PFSK-1 (cell line): ENCODE results near the gene DCC.

Source experiments
- FOXP2 ChIP-seq: optimal IDR thresholded peaks from 2 replicates; pipeline ENCODE3; 2011; ENCODE audit warnings: borderline replicate concordance, control low read depth, inconsistent platforms; ENCODE audit not compliant: insufficient read depth; ENCODE audit errors: extremely low read length, extremely low read depth
- POLR2AphosphoS5 ChIP-seq: IDR thresholded peaks from 2 replicates; pipeline ENCODE4 v1.6.1; 2012; ENCODE audit warnings: low read depth, mild to moderate bottlenecking, control low read depth, low read length, moderate library complexity
- SIN3A ChIP-seq: IDR thresholded peaks from 2 replicates; pipeline ENCODE4 v1.6.1; 2012; ENCODE audit warnings: mild to moderate bottlenecking, low read length, moderate library complexity, borderline replicate concordance; ENCODE audit not compliant: insufficient read depth
- TAF1 ChIP-seq: IDR thresholded peaks from 2 replicates; pipeline ENCODE4 v1.6.1; 2012; ENCODE audit warnings: low read length, control low read depth, borderline replicate concordance; ENCODE audit not compliant: insufficient read depth
- TF ChIP-seq, protein P1 (sequence below), 2 experiments: IDR thresholded peaks; 2 replicates each; pipeline versions ENCODE4 v1.6.1 to v1.8.0; 2011 to 2012; ENCODE audit warnings: low read depth in 2 of 2, low read length in 2 of 2, control low read depth in 1 of 2, inconsistent platforms in 1 of 2, mild to moderate bottlenecking in 1 of 2, moderate library complexity in 1 of 2; ENCODE audit not compliant: insufficient read depth in 1 of 2

DCC gene

DNA sequence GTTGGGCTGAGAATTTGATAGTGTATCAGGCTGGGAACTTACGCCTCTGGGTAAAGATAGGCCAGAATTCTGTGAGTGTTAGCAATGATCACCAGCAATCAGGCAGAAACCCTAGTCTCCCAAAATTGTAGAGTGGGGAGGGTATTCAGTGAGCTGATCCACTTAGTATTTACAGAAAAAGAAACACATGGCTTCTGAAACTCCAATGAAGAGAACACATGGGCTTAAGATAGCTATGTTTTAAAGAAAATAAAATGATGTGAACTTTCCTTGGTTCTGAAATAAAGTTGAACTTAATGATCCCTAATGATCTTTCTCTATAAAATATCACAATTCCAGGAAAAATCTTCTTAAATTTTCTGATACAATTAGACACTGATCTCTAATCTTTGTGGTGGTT lies 472.8 kb downstream of the DCC start:
- TF ChIP-seq, protein P1, sequence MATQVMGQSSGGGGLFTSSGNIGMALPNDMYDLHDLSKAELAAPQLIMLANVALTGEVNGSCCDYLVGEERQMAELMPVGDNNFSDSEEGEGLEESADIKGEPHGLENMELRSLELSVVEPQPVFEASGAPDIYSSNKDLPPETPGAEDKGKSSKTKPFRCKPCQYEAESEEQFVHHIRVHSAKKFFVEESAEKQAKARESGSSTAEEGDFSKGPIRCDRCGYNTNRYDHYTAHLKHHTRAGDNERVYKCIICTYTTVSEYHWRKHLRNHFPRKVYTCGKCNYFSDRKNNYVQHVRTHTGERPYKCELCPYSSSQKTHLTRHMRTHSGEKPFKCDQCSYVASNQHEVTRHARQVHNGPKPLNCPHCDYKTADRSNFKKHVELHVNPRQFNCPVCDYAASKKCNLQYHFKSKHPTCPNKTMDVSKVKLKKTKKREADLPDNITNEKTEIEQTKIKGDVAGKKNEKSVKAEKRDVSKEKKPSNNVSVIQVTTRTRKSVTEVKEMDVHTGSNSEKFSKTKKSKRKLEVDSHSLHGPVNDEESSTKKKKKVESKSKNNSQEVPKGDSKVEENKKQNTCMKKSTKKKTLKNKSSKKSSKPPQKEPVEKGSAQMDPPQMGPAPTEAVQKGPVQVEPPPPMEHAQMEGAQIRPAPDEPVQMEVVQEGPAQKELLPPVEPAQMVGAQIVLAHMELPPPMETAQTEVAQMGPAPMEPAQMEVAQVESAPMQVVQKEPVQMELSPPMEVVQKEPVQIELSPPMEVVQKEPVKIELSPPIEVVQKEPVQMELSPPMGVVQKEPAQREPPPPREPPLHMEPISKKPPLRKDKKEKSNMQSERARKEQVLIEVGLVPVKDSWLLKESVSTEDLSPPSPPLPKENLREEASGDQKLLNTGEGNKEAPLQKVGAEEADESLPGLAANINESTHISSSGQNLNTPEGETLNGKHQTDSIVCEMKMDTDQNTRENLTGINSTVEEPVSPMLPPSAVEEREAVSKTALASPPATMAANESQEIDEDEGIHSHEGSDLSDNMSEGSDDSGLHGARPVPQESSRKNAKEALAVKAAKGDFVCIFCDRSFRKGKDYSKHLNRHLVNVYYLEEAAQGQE (IDR thresholded peaks at IDR 0.05; ENCODE audit: insufficient read depth in 1 of 2, low read depth in 2 of 2, low read length in 2 of 2): no peak
- TF ChIP-seq SIN3A (no peak), FOXP2 (no peak), POLR2AphosphoS5 (no peak), TAF1 (no peak)

DNA sequence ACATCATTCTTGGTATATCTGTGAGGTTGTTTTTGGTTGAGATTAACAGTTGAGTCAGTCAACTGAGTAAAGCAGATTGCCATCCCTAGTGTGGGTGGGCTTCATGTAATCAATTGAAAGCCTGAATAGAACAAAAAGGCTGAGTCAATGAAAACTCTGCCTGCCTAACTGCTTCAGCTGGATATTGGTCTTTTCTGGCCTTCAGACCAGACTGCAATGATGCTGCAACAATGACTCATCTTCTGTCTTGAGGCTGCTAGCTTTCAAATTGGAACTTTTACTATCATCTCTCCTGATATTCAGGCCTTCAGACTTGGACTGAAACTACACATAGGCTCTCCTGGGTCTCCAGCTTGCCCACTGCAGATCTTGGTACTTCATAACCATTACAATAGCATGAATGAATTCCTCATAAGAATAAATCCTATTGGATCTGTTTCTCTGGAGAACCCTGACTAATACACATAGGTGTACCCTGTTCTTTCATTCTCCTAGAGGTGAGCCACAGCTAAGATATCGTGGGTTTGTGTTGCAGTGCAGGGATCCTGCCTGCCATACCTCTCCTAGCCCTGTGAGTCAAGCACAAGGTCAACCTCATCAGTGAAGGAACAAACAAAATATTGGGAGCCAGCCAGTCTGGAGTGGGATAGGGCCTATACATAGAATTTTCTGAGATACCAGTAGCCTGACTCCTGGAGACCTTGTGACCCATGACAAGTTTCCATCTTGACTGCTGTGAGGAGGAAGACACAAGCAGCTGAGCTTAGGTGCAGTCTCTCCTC lies 473.8 kb downstream of the DCC start:
- TF ChIP-seq SIN3A (no peak), FOXP2 (no peak), TAF1 (no peak), POLR2AphosphoS5 (no peak)
- TF ChIP-seq, protein P1 (IDR thresholded peaks at IDR 0.05; ENCODE audit: insufficient read depth in 1 of 2, low read depth in 2 of 2, low read length in 2 of 2): no peak

DNA sequence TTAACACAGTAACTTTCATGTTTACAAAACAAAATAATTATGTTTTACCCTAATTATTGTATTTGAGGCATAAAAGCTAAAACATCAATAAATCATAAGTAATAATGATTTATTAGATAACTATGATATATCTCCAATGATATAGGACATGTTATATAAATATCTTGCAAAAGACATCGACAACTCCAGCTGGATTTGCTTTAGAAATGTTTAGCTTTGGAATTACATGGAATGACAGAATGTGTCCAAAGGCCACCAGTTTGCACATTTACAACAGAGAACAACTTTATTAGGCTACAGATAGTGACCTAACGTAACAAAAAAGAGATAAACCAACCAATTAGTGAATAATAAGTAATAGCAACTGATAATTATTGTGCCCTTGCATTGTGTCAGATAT lies 475.7 kb downstream of the DCC start:
- TF ChIP-seq POLR2AphosphoS5: no peak
- no peak for TF ChIP-seq FOXP2
- TF ChIP-seq, protein P1 (IDR thresholded peaks at IDR 0.05; ENCODE audit: insufficient read depth in 1 of 2, low read depth in 2 of 2, low read length in 2 of 2): no peak
- no peak for TF ChIP-seq TAF1
- no peak for TF ChIP-seq SIN3A

DNA sequence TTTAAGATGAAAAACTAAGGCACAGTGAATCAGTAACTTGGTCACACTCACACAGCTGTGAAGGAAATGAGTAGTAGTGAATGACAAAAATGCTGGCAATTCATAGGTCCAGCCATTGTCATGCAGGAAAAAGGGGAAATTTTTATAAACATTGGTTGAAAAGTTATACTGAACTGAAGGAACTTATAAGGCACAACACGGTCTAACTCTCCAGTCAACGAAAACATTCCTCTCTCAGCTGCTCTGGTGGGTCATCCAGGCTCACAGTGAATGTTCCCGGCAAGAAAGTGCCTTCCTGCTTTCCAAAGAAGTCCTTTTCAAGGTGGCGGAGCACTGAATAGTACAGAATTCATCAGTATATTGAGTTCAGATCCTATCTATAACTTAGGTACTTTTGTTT lies 476.1 kb downstream of the DCC start:
- no peak for TF ChIP-seq SIN3A

DNA sequence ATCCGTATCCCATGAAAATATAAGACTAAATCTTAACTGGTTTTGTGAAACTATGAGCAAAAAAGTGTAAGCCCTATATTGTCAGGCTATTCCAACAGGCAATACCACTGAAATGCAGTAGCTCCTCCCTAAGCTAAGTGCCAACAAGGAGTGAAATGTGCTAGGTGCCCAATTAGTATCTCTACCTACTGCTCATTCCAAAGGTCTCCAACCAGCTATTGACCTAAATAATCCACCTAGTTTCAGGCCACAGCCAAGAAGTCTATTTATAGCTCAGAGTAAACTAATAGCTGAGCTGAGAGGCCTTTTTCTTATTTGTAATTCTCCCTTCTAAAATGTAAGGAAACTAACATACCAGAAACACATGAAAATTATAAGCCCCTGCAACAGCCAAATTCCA lies 482.2 kb downstream of the DCC start:
- TF ChIP-seq, protein P1 (IDR thresholded peaks at IDR 0.05; ENCODE audit: insufficient read depth in 1 of 2, low read depth in 2 of 2, low read length in 2 of 2): no peak
- TF ChIP-seq FOXP2 (no peak), SIN3A (no peak), TAF1 (no peak), POLR2AphosphoS5 (no peak)
